K562 (cell line): ENCODE results near the gene LRRC74B. TPM values are rescaled to one million over a fixed set of nuclear protein-coding genes. Genes with fewer than 3 reads are reported as not detected.

Experiments
- ATAC-seq: fragments of 200-7000 bp; cut with Tn5 transposase; 3 replicates; pipeline ENCODE4 v1.9.1; 2020; ENCODE audit warnings: moderate library complexity
- BruUV-seq: library from RNA; stranded (reverse); fragments of 400-500 nt; replicated peaks from 2 replicates; lab custom pipeline; 2021; lab: Mats Ljungman, UMichigan
- CTCF ChIA-PET: fragments of 300-600 bp; formaldehyde crosslinking; extraction: SDS; loops from one replicate; lab custom pipeline; 2021; ENCODE audit warnings: low intra/inter-chr PET ratio; lab: Yijun Ruan, JAX
- POLR2A ChIA-PET: fragments of 300-600, 350-650 bp; sonication (Branson Sonifier 250); formaldehyde crosslinking; extraction: SDS; loops from one replicate; lab custom pipeline; 2021; ENCODE audit warnings: antibody characterized with exemption, inconsistent platforms; lab: Yijun Ruan, JAX
- DNase-seq, 4 experiments: peaks; one replicate each; pipeline versions ENCODE4 v3.0.0 to v3.0.0-alpha.2; 2011 to 2018; ENCODE audit warnings: low spot score in 3 of 4, mixed read lengths in 3 of 4; ENCODE audit errors: extremely low read depth in 1 of 4
- FAIRE-seq: peaks from 2 replicates; lab custom pipeline; 2011; peaks lifted over from hg19 to GRCh38; lab: Jason Lieb, UNC
- H2AFZ ChIP-seq: 2 replicates; pipeline ENCODE4 v1.6.0; 2011; ENCODE audit warnings: low read depth, low read length, control low read depth, inconsistent platforms
- H3K27ac ChIP-seq: fragments of 200-600 bp; 3 replicates; pipeline ENCODE4 v1.8.0; 2011; ENCODE audit warnings: low read depth, mild to moderate bottlenecking, control low read depth, inconsistent platforms, low read length, moderate library complexity, mixed read lengths; ENCODE audit errors: extremely low read depth
- H3K27me3 ChIP-seq, 2 experiments: fragments of 300-600 bp in 1 of 2; 2 replicates in 1 of 2; 3 replicates in 1 of 2; pipeline versions ENCODE4 v1.6.0 to v1.8.0; 2011; ENCODE audit warnings: inconsistent platforms in 2 of 2, low read length in 2 of 2, mild to moderate bottlenecking in 1 of 2, mixed read lengths in 1 of 2, moderate library complexity in 1 of 2; ENCODE audit not compliant: control insufficient read depth in 2 of 2, insufficient read depth in 2 of 2
- H3K36me3 ChIP-seq: fragments of 300-600 bp; 3 replicates; pipeline ENCODE4 v1.8.0; 2011; ENCODE audit warnings: mild to moderate bottlenecking, low read length, inconsistent platforms; ENCODE audit not compliant: control insufficient read depth, insufficient read depth
- H3K4me1 ChIP-seq, 2 experiments: fragments of 200-600 bp in 1 of 2; replicated peaks in 1 of 2; 2 replicates in 1 of 2; 3 replicates in 1 of 2; pipeline versions ENCODE4 v1.5.1 to v1.8.0; 2011; ENCODE audit warnings: inconsistent platforms in 2 of 2, low read length in 2 of 2, mild to moderate bottlenecking in 1 of 2, mixed read lengths in 1 of 2, moderate library complexity in 1 of 2; ENCODE audit not compliant: control insufficient read depth in 2 of 2, insufficient read depth in 2 of 2
- H3K4me2 ChIP-seq: 2 replicates; pipeline ENCODE4 v1.6.1; 2011; ENCODE audit warnings: low read length, control low read depth, inconsistent platforms, mixed read lengths; ENCODE audit not compliant: insufficient read depth
- H3K4me3 ChIP-seq: fragments of 200-600 bp; sonication (generic), shearing (Covaris generic); 2 replicates; pipeline ENCODE4 v1.5.1; 2016; ENCODE audit warnings: control low read depth, inconsistent platforms
- H3K79me2 ChIP-seq: fragments of 200-600 bp; 3 replicates; pipeline ENCODE4 v1.8.0; 2011; ENCODE audit warnings: low read length, inconsistent platforms; ENCODE audit not compliant: control insufficient read depth, insufficient read depth
- H3K9ac ChIP-seq, 2 experiments: 2 replicates each; pipeline versions ENCODE4 v1.6.0 to v1.6.1; 2011; ENCODE audit warnings: low read depth in 2 of 2, low read length in 2 of 2, control low read depth in 1 of 2, inconsistent platforms in 1 of 2, mild to moderate bottlenecking in 1 of 2, mixed read lengths in 1 of 2; ENCODE audit not compliant: insufficient read depth in 1 of 2
- H3K9me1 ChIP-seq: one replicate; pipeline ENCODE4 v1.6.0; 2011; ENCODE audit warnings: inconsistent platforms, mild to moderate bottlenecking, low read length, moderate library complexity; ENCODE audit not compliant: control insufficient read depth, insufficient read depth
- H3K9me3 ChIP-seq: replicated peaks from 2 replicates; pipeline ENCODE4 v1.5.1; 2011; ENCODE audit warnings: low read depth, low read length, inconsistent platforms; ENCODE audit not compliant: control insufficient read depth, insufficient read depth
- H4K20me1 ChIP-seq: replicated peaks from 2 replicates; pipeline ENCODE4 v1.6.1; 2011; ENCODE audit warnings: low read length, inconsistent platforms, mixed read lengths; ENCODE audit not compliant: control insufficient read depth, insufficient read depth
- BCOR ChIP-seq: fragments of 450-650 bp; IDR thresholded peaks from 2 replicates; pipeline ENCODE4 v1.6.1; 2016
- CEBPB ChIP-seq: fragments of 450-650 bp; IDR thresholded peaks from 2 replicates; pipeline ENCODE4 v1.6.1; 2016; ENCODE audit warnings: missing genetic modification characterization, missing compliant biosample characterization
- HDGF ChIP-seq: fragments of 450-650 bp; IDR thresholded peaks from 2 replicates; pipeline ENCODE4 v1.6.1; 2016
- HNRNPUL1 ChIP-seq: fragments of 200-400 bp; formaldehyde crosslinking; IDR thresholded peaks from 2 replicates; pipeline ENCODE4 v1.6.1; 2017; ENCODE audit warnings: low read length
- IRF2 ChIP-seq: sonication (generic); formaldehyde crosslinking; IDR thresholded peaks from 2 replicates; pipeline ENCODE4 v1.8.1; 2022; ENCODE audit warnings: mild to moderate bottlenecking, missing genetic modification reagents
- MGA ChIP-seq: fragments of 450-650 bp; IDR thresholded peaks from 2 replicates; pipeline ENCODE4 v1.6.1; 2016; ENCODE audit warnings: mild to moderate bottlenecking, moderate library complexity
- MLX ChIP-seq, 2 experiments: fragments of 450-650 bp in 1 of 2; sonication (generic) in 1 of 2; formaldehyde crosslinking; conservative IDR thresholded peaks; 2 replicates each; pipeline versions ENCODE4 v1.4.0 to v1.8.1; 2020 to 2022; ENCODE audit warnings: mild to moderate bottlenecking in 1 of 2, missing genetic modification reagents in 1 of 2
- USF2 ChIP-seq: sonication (generic); formaldehyde crosslinking; IDR thresholded peaks from 2 replicates; pipeline ENCODE4 v1.5.0; 2020; ENCODE audit warnings: missing genetic modification reagents
- ZEB2 ChIP-seq: fragments of 450-650 bp; IDR thresholded peaks from 2 replicates; pipeline ENCODE4 v1.6.1; 2016
- ZNF143 ChIP-seq: sonication (generic); formaldehyde crosslinking; IDR thresholded peaks from 2 replicates; pipeline ENCODE4 v1.9.0; 2022; ENCODE audit warnings: mild to moderate bottlenecking, missing genetic modification reagents
- ZNF830 ChIP-seq: fragments of 250-450 bp; sonication (Bioruptor Pico); IDR thresholded peaks from 2 replicates; pipeline ENCODE4 v1.5.0; 2021; ENCODE audit warnings: mild to moderate bottlenecking
- WGBS: fragments of 100-300 bp; shearing (Covaris generic); methylation state at CpG from one replicate; pipeline ENCODE4 v1.1.6; 2016; ENCODE audit warnings: low coverage, mixed read lengths; ENCODE audit not compliant: insufficient coverage; ENCODE audit errors: missing lambda C conversion rate; 5-methylcytosine and 5-hydroxymethylcytosine counted together
- in situ Hi-C: fragments of 300-500 bp; cut with MboI; formaldehyde crosslinking; loops from 4 replicates; pipeline ENCODE4 v1.15.0; 2018; ENCODE audit warnings: inconsistent platforms, mixed read lengths
- intact Hi-C: fragments of 100-400 bp; cut with micrococcal nuclease; formaldehyde crosslinking; loops from 2 replicates; pipeline ENCODE4 v1.14.2; 2022
- polyA plus RNA-seq, 8 experiments: library from polyadenylated mRNA; depleted of rRNA in 4 of 8; stranded (reverse) in 5 of 8; unstranded in 3 of 8; fragments of >200 nt; fragmentation: Nextera tagmentation in 2 of 8; fragmentation: Illumina TruSeq in 1 of 8; extraction: Ambion mirVana in 2 of 8; extraction: Trizol in 1 of 8; gene quantifications; 2 replicates each; pipeline versions ENCODE4 v1.2.1 to v1.2.3, GENCODE V29; 2011 to 2014; ENCODE audit warnings: inconsistent platforms in 1 of 8, missing spikeins in 1 of 8
- total RNA-seq, 7 experiments: library from RNA; depleted of rRNA in 6 of 7; stranded (reverse); fragments of >200 nt in 6 of 7; fragmentation: Illumina TruSeq in 2 of 7; extraction: Trizol in 2 of 7; gene quantifications; 2 replicates each; pipeline versions ENCODE4 v1.2.1 to v1.2.3, GENCODE V29; 2011 to 2021; ENCODE audit warnings: low replicate concordance in 1 of 7

Gene LRRC74B
- total and polyA plus RNA-seq, 9 of the 15 experiments (the other 6 are each of a cell fraction or from before 2014, with no cell fraction given), result not detected

GRCh38 chr22:21025266-21025665 is 20.5 kb upstream of the LRRC74B start:
- POLR2A ChIA-PET, result interaction anchor here (3.5 to 10.2 kb wide), 4 partner anchors 7 to 26 kb away, joined by 17 to 120 read pairs (median 60); partner anchors contain the start of genes LRRC74B, P2RX6 and THAP7
- intact Hi-C loops, result no loop called here
- BruUV-seq, result no TSS peak
- TF ChIP-seq BCOR (no peak), USF2 (CRISPR knock-in tag) (peak; percentile 51), ZEB2 (no peak), HNRNPUL1 (no peak), ZNF143 (CRISPR knock-in tag) (peak; percentile 31; the same call in 1 of the 2 replicates), MLX (CRISPR knock-in tag; conservative IDR thresholded peaks at IDR 0.05) (0 out of 4 replicates have a peak, but pooled peaks of 1 of the 2 experiments have one; percentile 38), CEBPB (no peak), ZNF830 (CRISPR knock-in tag) (0 out of 2 replicates have a peak, but pooled peaks have one; percentile 31), HDGF (no peak), MGA (no peak), IRF2 (CRISPR knock-in tag) (peak; percentile 79; the same call in 1 of the 2 replicates)

More at GRCh38 chr22:21025266-21025665, 20.5 kb upstream of the LRRC74B start:
- no peak for ATAC-seq
- peaks cover under 1 to 48% of the 10 kb centered on the region in 2 experiments; a peak in 3 of 5 replicates for H3K4me1 ChIP-seq
- no peak overlapping the region for H2AFZ ChIP-seq
- DNase-seq, result peak in 1 of 4 experiments; percentile 46
- peak overlapping the region in 1 of 2 experiments; percentile 53; a peak in 1 of 4 replicates for H3K9ac ChIP-seq
- WGBS, result 18% methylated on average over 8 of the region's 8 CpGs
- peaks cover 35% of the 10 kb centered on the region for H4K20me1 ChIP-seq
- H3K9me1 ChIP-seq, result no peaks in the 10 kb centered on the region
- FAIRE-seq, result no peak
- H3K79me2 ChIP-seq, result no peaks in the 10 kb centered on the region
- no peak overlapping the region for H3K4me3 ChIP-seq
- H3K27me3 ChIP-seq, result peaks cover 29 to 53% of the 10 kb centered on the region in 2 experiments; a peak in 4 of 5 replicates
- no peak overlapping the region for H3K4me2 ChIP-seq
- H3K27ac ChIP-seq, result no peak overlapping the region
- H3K36me3 ChIP-seq, result no peaks in the 10 kb centered on the region
- no peaks in the 10 kb centered on the region for H3K9me3 ChIP-seq
- in situ Hi-C loops, result no loop called here
- CTCF ChIA-PET, result no interaction called here
